ENCODE results near the gene DNER. TPM values are rescaled to one million over a fixed set of nuclear protein-coding genes. Genes with fewer than 3 reads are reported as not detected.
"Not testable (repeated sequence)": the region's sequence is repeated elsewhere in the genome, so short reads cannot be mapped to it uniquely, and the experiment has no call there.

DNER gene
- total RNA-seq, 1 experiment from 2014 or later, result 2.9 TPM

GRCh38 chr2:229339618-229340017 is 374.7 kb downstream of the DNER start:
- Histone ChIP-seq H3K4me2 (ENCODE audit: low read length) (no peak overlapping the region), H3K4me3 (replicated peaks in 1 of 2; ENCODE audit: low read depth in 1 of 2, low read length in 2 of 2) (no peak overlapping the region), H3K9me2 (ENCODE audit: insufficient read depth) (no peaks in the 10 kb centered on the region), H3K4me1 (ENCODE audit: control insufficient read depth in 1 of 2, insufficient read depth in 2 of 2, low read length in 2 of 2) (no peaks in the 10 kb centered on the region), H4K20me1 (ENCODE audit: insufficient read depth) (no peaks in the 10 kb centered on the region), H3K27ac (ENCODE audit: low read depth, low read length) (no peak overlapping the region), H3K9ac (ENCODE audit: low read length) (no peak overlapping the region), H2AFZ (ENCODE audit: low read depth, low read length, poor library complexity, severe bottlenecking) (no peak overlapping the region), H3K79me2 (ENCODE audit: insufficient read depth, low read length) (no peaks in the 10 kb centered on the region), H3K9me3 (ENCODE audit: control insufficient read depth in 1 of 2, insufficient read depth in 1 of 2, low read depth in 1 of 2, low read length in 2 of 2) (no peaks in the 10 kb centered on the region), H3K36me3 (ENCODE audit: control insufficient read depth in 1 of 2, insufficient read depth in 2 of 2, low read length in 2 of 2) (no peaks in the 10 kb centered on the region), H3K27me3 (ENCODE audit: insufficient read depth, low read length) (no peaks in the 10 kb centered on the region)
- intact Hi-C loops (cut with micrococcal nuclease), result loop anchor here (5.0 kb wide), 1 partner anchor 378 kb away; no protein-coding TSS in a partner anchor
- POLR2A ChIA-PET, result no interaction called here
- DNase-seq (ENCODE audit: low read depth, low spot score), result no peak
- CTCF ChIA-PET, result no interaction called here
- ATAC-seq, result no peak
- TF ChIP-seq EZH2 (IDR thresholded peaks at IDR 0.05) (no peak), EGR1 (IDR thresholded peaks at IDR 0.05; ENCODE audit: low read depth) (no peak), SRF (IDR thresholded peaks at IDR 0.05; ENCODE audit: low read depth) (no peak)
- RAD21 ChIA-PET (ENCODE audit: low non-redundant PET in 1 of 2, low total read pairs in 2 of 2, uncharacterized antibody in 2 of 2, unreplicated experiment in 2 of 2), result no interaction called here
- BruUV-seq (replicated peaks), result no TSS peak

DNA sequence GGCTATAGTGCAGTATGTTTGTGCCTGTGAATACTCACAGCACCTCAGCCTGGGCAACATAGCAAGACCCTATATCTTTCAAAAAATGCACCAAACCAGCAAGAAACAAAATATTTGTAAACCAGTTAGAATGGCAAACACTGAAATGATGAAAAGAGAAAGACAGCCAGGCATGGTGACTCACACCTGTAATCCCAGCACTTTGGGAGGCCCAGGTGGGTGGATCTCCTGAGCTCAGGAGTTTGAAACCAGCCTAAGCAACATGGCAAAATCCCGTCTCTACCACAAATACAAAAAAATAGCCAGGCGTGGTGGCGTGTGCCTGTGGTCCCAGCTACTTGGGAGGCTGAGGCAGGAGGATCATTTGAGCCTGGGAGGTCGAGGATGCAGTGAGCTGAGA is 375.2 kb downstream of the DNER start:
- H2AFZ ChIP-seq (ENCODE audit: low read depth, low read length, poor library complexity, severe bottlenecking); H3K79me2 ChIP-seq (ENCODE audit: insufficient read depth, low read length); DNase-seq (ENCODE audit: low read depth, low spot score); H3K4me1 ChIP-seq (ENCODE audit: control insufficient read depth in 1 of 2, insufficient read depth in 2 of 2, low read length in 2 of 2); H3K9me3 ChIP-seq (ENCODE audit: control insufficient read depth in 1 of 2, insufficient read depth in 1 of 2, low read depth in 1 of 2, low read length in 2 of 2); CTCF ChIA-PET; ATAC-seq; H3K9ac ChIP-seq (ENCODE audit: low read length); intact Hi-C loops (cut with micrococcal nuclease); H4K20me1 ChIP-seq (ENCODE audit: insufficient read depth); POLR2A ChIA-PET; H3K36me3 ChIP-seq (ENCODE audit: control insufficient read depth in 1 of 2, insufficient read depth in 2 of 2, low read length in 2 of 2); H3K27ac ChIP-seq (ENCODE audit: low read depth, low read length); H3K9me2 ChIP-seq (ENCODE audit: insufficient read depth); H3K4me3 ChIP-seq (replicated peaks in 1 of 2; ENCODE audit: low read depth in 1 of 2, low read length in 2 of 2); H3K4me2 ChIP-seq (ENCODE audit: low read length); RAD21 ChIA-PET (ENCODE audit: low non-redundant PET in 1 of 2, low total read pairs in 2 of 2, uncharacterized antibody in 2 of 2, unreplicated experiment in 2 of 2); BruUV-seq (replicated peaks); H3K27me3 ChIP-seq (ENCODE audit: insufficient read depth, low read length): not testable (repeated sequence)

GRCh38 chr2:229335877-229336346 is 378.4 kb downstream of the DNER start:
- intact Hi-C loops (cut with micrococcal nuclease), result no loop called here
- Histone ChIP-seq H4K20me1 (ENCODE audit: insufficient read depth) (no peaks in the 10 kb centered on the region), H3K36me3 (ENCODE audit: control insufficient read depth in 1 of 2, insufficient read depth in 2 of 2, low read length in 2 of 2) (no peaks in the 10 kb centered on the region), H2AFZ (ENCODE audit: low read depth, low read length, poor library complexity, severe bottlenecking) (no peak overlapping the region), H3K4me1 (ENCODE audit: control insufficient read depth in 1 of 2, insufficient read depth in 2 of 2, low read length in 2 of 2) (no peaks in the 10 kb centered on the region), H3K9ac (ENCODE audit: low read length) (no peak overlapping the region), H3K27me3 (ENCODE audit: insufficient read depth, low read length) (no peaks in the 10 kb centered on the region), H3K27ac (ENCODE audit: low read depth, low read length) (no peak overlapping the region), H3K4me3 (replicated peaks in 1 of 2; ENCODE audit: low read depth in 1 of 2, low read length in 2 of 2) (no peak overlapping the region), H3K9me3 (ENCODE audit: control insufficient read depth in 1 of 2, insufficient read depth in 1 of 2, low read depth in 1 of 2, low read length in 2 of 2) (no peaks in the 10 kb centered on the region), H3K79me2 (ENCODE audit: insufficient read depth, low read length) (no peaks in the 10 kb centered on the region), H3K4me2 (ENCODE audit: low read length) (no peak overlapping the region), H3K9me2 (ENCODE audit: insufficient read depth) (no peaks in the 10 kb centered on the region)
- no TSS peak for BruUV-seq (replicated peaks)
- ATAC-seq (no peak), DNase-seq (ENCODE audit: low read depth, low spot score) (no peak)
- ChIA-PET POLR2A (no interaction called here), CTCF (no interaction called here), RAD21 (ENCODE audit: low non-redundant PET in 1 of 2, low total read pairs in 2 of 2, uncharacterized antibody in 2 of 2, unreplicated experiment in 2 of 2) (no interaction called here)
- no peak for TF ChIP-seq FOSL1 (IDR thresholded peaks at IDR 0.05; ENCODE audit: low read depth)
- TF ChIP-seq ELF1 (IDR thresholded peaks at IDR 0.05; ENCODE audit: borderline replicate concordance, low read depth), result no peak
- no peak for TF ChIP-seq EZH2phosphoT487 (IDR thresholded peaks at IDR 0.05; ENCODE audit: borderline replicate concordance)
- TF ChIP-seq JUND (IDR thresholded peaks at IDR 0.05), result no peak
- TF ChIP-seq RAD21 (IDR thresholded peaks at IDR 0.05; ENCODE audit: low read depth), result no peak
- no peak for TF ChIP-seq ZFX (IDR thresholded peaks at IDR 0.05)

Data from HCT116 (cell line).